GM11168 (cell line): ENCODE results near the gene RGS3.

Experiments
- in situ Hi-C: fragments of 300-500 bp; cut with MboI; formaldehyde crosslinking; loops from one replicate; pipeline ENCODE4 v1.12.0; 2022; ENCODE audit warnings: low sequenced_read_pairs; ENCODE audit not compliant: unreplicated experiment

RGS3 gene

GRCh38 chr9:113462781-113463286 lies 693 bp upstream of the RGS3 start:
- in situ Hi-C loops, result no loop called here

GRCh38 chr9:113464286-113464660 lies 746 bp downstream of the RGS3 start:
- in situ Hi-C loops, result no loop called here

- in situ Hi-C loops, result no loop called here
Observed at GRCh38 chr9:113465599-113466140, 2.1 kb downstream of the RGS3 start.

- in situ Hi-C loops, result no loop called here
Observed at GRCh38 chr9:113467183-113467582, 3.7 kb downstream of the RGS3 start.

- in situ Hi-C loops, result no loop called here
Observed at GRCh38 chr9:113468716-113469448, 5.4 kb downstream of the RGS3 start.

- in situ Hi-C loops, result no loop called here
Observed at GRCh38 chr9:113471143-113471542, 7.6 kb downstream of the RGS3 start.

GRCh38 chr9:113471566-113471965 lies 8.0 kb downstream of the RGS3 start:
- in situ Hi-C loops, result no loop called here

GRCh38 chr9:113472199-113472598 lies 8.7 kb downstream of the RGS3 start:
- in situ Hi-C loops, result no loop called here

- in situ Hi-C loops, result no loop called here
Observed at GRCh38 chr9:113474360-113475028, 11.0 kb downstream of the RGS3 start.

- in situ Hi-C loops, result no loop called here
Observed at GRCh38 chr9:113475031-113475430, 11.5 kb downstream of the RGS3 start.

- in situ Hi-C loops, result no loop called here
Observed at GRCh38 chr9:113475992-113476391, 12.5 kb downstream of the RGS3 start.

GRCh38 chr9:113476511-113476916 lies 13.0 kb downstream of the RGS3 start:
- in situ Hi-C loops, result no loop called here

GRCh38 chr9:113477058-113477457 lies 13.5 kb downstream of the RGS3 start:
- in situ Hi-C loops, result no loop called here

- in situ Hi-C loops, result no loop called here
Observed at GRCh38 chr9:113477661-113478060, 14.1 kb downstream of the RGS3 start.

GRCh38 chr9:113479174-113479621 lies 15.7 kb downstream of the RGS3 start:
- in situ Hi-C loops, result no loop called here

- in situ Hi-C loops, result no loop called here
Observed at GRCh38 chr9:113480612-113481011, 17.1 kb downstream of the RGS3 start.

GRCh38 chr9:113481176-113481787 lies 17.8 kb downstream of the RGS3 start:
- in situ Hi-C loops, result no loop called here

GRCh38 chr9:113482341-113482740 lies 18.8 kb downstream of the RGS3 start:
- in situ Hi-C loops, result no loop called here

GRCh38 chr9:113482991-113483675 lies 19.6 kb downstream of the RGS3 start:
- in situ Hi-C loops, result no loop called here

- in situ Hi-C loops, result no loop called here
Observed at GRCh38 chr9:113483676-113484257, 20.2 kb downstream of the RGS3 start.
